A549 (cell line): ENCODE data around the gene NELFB. TPM values are rescaled to one million over a fixed set of nuclear protein-coding genes. Genes with fewer than 3 reads are reported as not detected.

Source experiments
- ATAC-seq, 2 experiments: fragments of 200-7000 bp in 1 of 2; fragments of >200 bp in 1 of 2; cut with Nextera tagmentation in 1 of 2; cut with Tn5 transposase in 1 of 2; 3 replicates each; pipeline versions ENCODE4 v1.8.0 to v1.9.1; 2018 to 2020; ENCODE audit warnings: mild to moderate bottlenecking in 1 of 2, moderate library complexity in 1 of 2
- CTCF ChIA-PET: fragments of 300-600 bp; sonication (Branson Sonifier 250); formaldehyde crosslinking; extraction: SDS; loops from one replicate; lab custom pipeline; 2021; ENCODE audit warnings: antibody characterized with exemption, inconsistent platforms; lab: Yijun Ruan, JAX
- POLR2A ChIA-PET: fragments of 350-600 bp; formaldehyde crosslinking; extraction: SDS; loops from one replicate; lab custom pipeline; 2021; ENCODE audit warnings: antibody characterized with exemption, inconsistent platforms; lab: Yijun Ruan, JAX
- DNase-seq, 2 experiments: peaks; one replicate each; pipeline versions ENCODE4 v3.0.0 to v3.0.0-alpha.2; 2011 to 2016; ENCODE audit warnings: low read depth in 1 of 2, low spot score in 1 of 2
- FAIRE-seq: peaks from 2 replicates; lab custom pipeline; 2011; peaks lifted over from hg19 to GRCh38; lab: Jason Lieb, UNC
- H3K27ac ChIP-seq, 2 experiments: fragments of >200 bp; sonication (Bioruptor Twin); formaldehyde crosslinking; 3 replicates each; pipeline ENCODE4 v1.5.1; 2016 to 2017
- H3K4me1 ChIP-seq: fragments of >200 bp; sonication (Bioruptor Twin); formaldehyde crosslinking; 3 replicates; pipeline ENCODE4 v1.6.1; 2016
- H3K4me2 ChIP-seq: fragments of >200 bp; sonication (Bioruptor Twin); formaldehyde crosslinking; 3 replicates; pipeline ENCODE4 v1.6.1; 2016
- H3K4me3 ChIP-seq: fragments of >200 bp; sonication (Bioruptor Twin); formaldehyde crosslinking; 3 replicates; pipeline ENCODE4 v1.5.1; 2016
- H3K9me3 ChIP-seq: fragments of >200 bp; sonication (Bioruptor Twin); formaldehyde crosslinking; 3 replicates; pipeline ENCODE4 v1.6.1; 2016
- ATOH8 ChIP-seq: fragments of 250-450 bp; sonication (Bioruptor Pico); IDR thresholded peaks from 2 replicates; pipeline ENCODE4 v1.5.0; 2020; ENCODE audit warnings: low read depth, mild to moderate bottlenecking, moderate library complexity
- BCL3 ChIP-seq: fragments of >200 bp; sonication (Bioruptor Twin); formaldehyde crosslinking; IDR thresholded peaks from 3 replicates; pipeline ENCODE4 v1.6.1; 2016
- CBX8 ChIP-seq: fragments of 200-600 bp; sonication (generic); IDR thresholded peaks from 2 replicates; pipeline ENCODE4 v1.6.1; 2016
- CEBPB ChIP-seq, 2 experiments: fragments of >200 bp in 1 of 2; sonication (Bioruptor Twin) in 1 of 2; formaldehyde crosslinking in 1 of 2; IDR thresholded peaks; 2 replicates each; pipeline ENCODE4 v1.6.1; 2012 to 2016
- CHD2 ChIP-seq: fragments of 150-350 bp; IDR thresholded peaks from 2 replicates; pipeline ENCODE4 v1.6.1; 2014; ENCODE audit warnings: low read length; ENCODE audit not compliant: partially characterized antibody
- CHD4 ChIP-seq: fragments of 200-600 bp; sonication (generic); IDR thresholded peaks from 2 replicates; pipeline ENCODE4 v1.6.1; 2016; ENCODE audit warnings: antibody characterized with exemption, mild to moderate bottlenecking, borderline replicate concordance
- EHMT2 ChIP-seq: fragments of 200-600 bp; sonication (generic); IDR thresholded peaks from 2 replicates; pipeline ENCODE4 v1.6.1; 2016; ENCODE audit warnings: antibody characterized with exemption, low read depth, mild to moderate bottlenecking, moderate library complexity
- EP300 ChIP-seq, 2 experiments: fragments of >200 bp; sonication (Bioruptor Twin); formaldehyde crosslinking; IDR thresholded peaks; 2 replicates in 1 of 2; 3 replicates in 1 of 2; pipeline ENCODE4 v1.6.1; 2016 to 2017
- FOSL2 ChIP-seq, 2 experiments: fragments of 450-650 bp in 1 of 2; fragments of >200 bp in 1 of 2; sonication (Bioruptor Twin) in 1 of 2; formaldehyde crosslinking; IDR thresholded peaks; 2 replicates each; pipeline versions ENCODE4 v1.5.0 to v1.6.1; 2016 to 2020; ENCODE audit warnings: mild to moderate bottlenecking in 1 of 2, moderate library complexity in 1 of 2
- GATA3 ChIP-seq: IDR thresholded peaks from 2 replicates; pipeline ENCODE4 v1.6.1; 2012; ENCODE audit warnings: borderline replicate concordance
- HMGXB4 ChIP-seq: fragments of 250-450 bp; sonication (Bioruptor Pico); IDR thresholded peaks from 2 replicates; pipeline ENCODE4 v1.5.0; 2021; ENCODE audit warnings: mild to moderate bottlenecking, moderate library complexity, borderline replicate concordance
- HOXA7 ChIP-seq: fragments of 250-450 bp; sonication (Bioruptor Pico); IDR thresholded peaks from 2 replicates; pipeline ENCODE4 v1.5.0; 2020; ENCODE audit warnings: mild to moderate bottlenecking, moderate library complexity
- HOXB13 ChIP-seq: fragments of 250-450 bp; sonication (Bioruptor Pico); IDR thresholded peaks from 2 replicates; pipeline ENCODE4 v1.5.0; 2020; ENCODE audit warnings: low read depth, mild to moderate bottlenecking, moderate library complexity
- HOXB5 ChIP-seq: fragments of 250-450 bp; sonication (Bioruptor Pico); IDR thresholded peaks from 2 replicates; pipeline ENCODE4 v1.5.0; 2020; ENCODE audit warnings: mild to moderate bottlenecking, moderate library complexity
- JUN ChIP-seq, 2 experiments: fragments of >200 bp; sonication (Bioruptor Twin); formaldehyde crosslinking; IDR thresholded peaks; 2 replicates in 1 of 2; 3 replicates in 1 of 2; pipeline ENCODE4 v1.6.1; 2016 to 2017
- KDM1A ChIP-seq: fragments of 200-600 bp; sonication (generic); IDR thresholded peaks from 2 replicates; pipeline ENCODE4 v1.6.1; 2016; ENCODE audit warnings: low read depth, mild to moderate bottlenecking
- KDM5A ChIP-seq: fragments of 200-600 bp; sonication (generic); IDR thresholded peaks from 2 replicates; pipeline ENCODE4 v1.6.1; 2016; ENCODE audit warnings: antibody characterized with exemption, mild to moderate bottlenecking
- MAX ChIP-seq: IDR thresholded peaks from 2 replicates; pipeline ENCODE4 v1.6.1; 2012
- NFE2L2 ChIP-seq: fragments of 150-350 bp; conservative IDR thresholded peaks from 2 replicates; pipeline ENCODE4 v1.6.1; 2014; ENCODE audit warnings: low read length
- POLR2AphosphoS2 ChIP-seq: conservative IDR thresholded peaks from 2 replicates; pipeline ENCODE4 v1.6.1; 2012; ENCODE audit warnings: low read length, improper control_type of control experiment, inconsistent platforms
- RAD21 ChIP-seq, 2 experiments: fragments of >200 bp in 1 of 2; sonication (Bioruptor Twin) in 1 of 2; formaldehyde crosslinking in 1 of 2; IDR thresholded peaks in 1 of 2; conservative IDR thresholded peaks in 1 of 2; 2 replicates in 1 of 2; 3 replicates in 1 of 2; pipeline ENCODE4 v1.6.1; 2012 to 2018; ENCODE audit warnings: inconsistent platforms in 1 of 2
- RARB ChIP-seq: fragments of 250-450 bp; sonication (Bioruptor Pico); IDR thresholded peaks from 2 replicates; pipeline ENCODE4 v1.8.0; 2021; ENCODE audit warnings: mild to moderate bottlenecking, moderate library complexity
- RCOR1 ChIP-seq: fragments of 150-350 bp; IDR thresholded peaks from 2 replicates; pipeline ENCODE4 v1.6.1; 2014; ENCODE audit warnings: antibody characterized with exemption, low read length, low read depth
- RFX5 ChIP-seq: fragments of 450-650 bp; IDR thresholded peaks from 2 replicates; pipeline ENCODE4 v1.7.1; 2014; ENCODE audit warnings: antibody characterized with exemption, mild to moderate bottlenecking, moderate library complexity
- SREBF2 ChIP-seq: fragments of 450-650 bp; IDR thresholded peaks from 2 replicates; pipeline ENCODE4 v1.6.1; 2014; ENCODE audit warnings: mild to moderate bottlenecking, moderate library complexity
- TFCP2L1 ChIP-seq: fragments of 250-450 bp; sonication (Bioruptor Pico); IDR thresholded peaks from 2 replicates; pipeline ENCODE4 v1.5.0; 2021; ENCODE audit warnings: mild to moderate bottlenecking
- ZNF302 ChIP-seq: fragments of 250-450 bp; sonication (Bioruptor Pico); IDR thresholded peaks from 2 replicates; pipeline ENCODE4 v1.9.0; 2021; ENCODE audit warnings: inconsistent platforms, mild to moderate bottlenecking, moderate library complexity
- ZSCAN20 ChIP-seq: fragments of 250-450 bp; sonication (Bioruptor Pico); IDR thresholded peaks from 2 replicates; pipeline ENCODE4 v1.8.0; 2022; ENCODE audit warnings: mild to moderate bottlenecking, moderate library complexity
- WGBS: methylation state at CpG from one replicate; pipeline ENCODE4 v1.1.6; 2017; ENCODE audit errors: missing lambda C conversion rate; 5-methylcytosine and 5-hydroxymethylcytosine counted together
- polyA plus RNA-seq, 4 experiments: library from polyadenylated mRNA; depleted of rRNA in 3 of 4; stranded (reverse); fragments of >200 nt; fragmentation: RNase III in 1 of 4; extraction: RNeasy Plus Mini Kit Qiagen cat#74134 plus additional on column Dnase treatment in 1 of 4; gene quantifications; 2 replicates in 3 of 4; 3 replicates in 1 of 4; pipeline ENCODE4 v1.2.3, GENCODE V29; 2011 to 2017
- TF ChIP-seq, protein P1 (sequence below): fragments of 150-350 bp; IDR thresholded peaks from 2 replicates; pipeline ENCODE4 v1.6.1; 2014; ENCODE audit warnings: low read depth, mild to moderate bottlenecking, low read length

Gene NELFB
- polyA plus RNA-seq, 2 of the 4 experiments (the other 2 are of a cell fraction): 31.8 to 45.3 TPM

DNA sequence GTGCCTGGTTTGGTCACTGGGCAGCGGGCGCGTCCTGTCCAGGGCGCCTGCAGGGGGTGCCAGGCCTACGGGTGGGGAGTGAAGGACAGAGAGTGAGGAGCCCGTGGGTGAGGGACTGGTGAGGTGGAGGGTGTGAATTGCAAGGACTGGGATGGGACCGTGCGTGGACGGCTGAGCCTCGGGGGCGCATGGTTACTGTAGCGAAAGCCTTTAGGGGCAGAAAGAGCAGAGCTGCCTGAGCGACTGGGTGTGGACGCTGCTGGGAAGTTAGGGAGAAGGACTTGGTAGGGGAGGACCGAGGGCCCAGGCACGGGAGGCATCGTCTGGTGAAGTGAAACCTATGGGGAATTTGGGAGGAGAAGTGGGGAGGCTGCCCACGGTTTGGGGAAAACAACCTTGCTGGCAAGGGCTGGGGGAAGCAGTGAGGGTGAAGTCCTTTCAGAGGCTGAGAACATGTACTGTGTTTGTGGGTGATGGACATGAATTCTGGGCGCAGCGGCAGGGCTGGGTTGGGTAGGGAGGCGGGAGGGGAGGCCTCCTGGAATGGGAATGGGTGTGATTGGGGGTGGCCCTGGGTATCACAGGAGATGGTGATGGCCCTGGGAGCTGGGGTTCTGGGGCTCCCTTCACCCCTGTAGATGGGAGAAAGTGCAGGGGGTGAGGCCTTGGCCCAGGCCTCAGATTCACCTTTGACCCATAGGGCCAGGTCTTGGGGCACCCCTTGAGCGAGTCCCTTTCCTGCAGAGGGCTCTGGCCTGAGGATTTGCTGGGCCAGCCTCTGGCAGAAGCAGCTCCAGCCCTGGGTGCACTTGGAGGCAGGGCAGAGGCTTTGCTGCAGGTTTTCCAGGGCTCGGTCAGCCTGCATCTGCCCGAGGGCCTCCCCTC, 20.7 kb downstream of the NELFB start:
- H3K27ac ChIP-seq: peak overlapping the region; percentile 94 to 96
- H3K4me1 ChIP-seq: peaks cover 28% of the 10 kb centered on the region
- no peaks in the 10 kb centered on the region for H3K9me3 ChIP-seq
- ChIA-PET CTCF (interaction anchor here (0.9 to 2.8 kb wide), 6 partner anchors 9 to 132 kb away, joined by 3 to 16 read pairs (median 12); partner anchors contain the start of genes NRARP and RNF224), POLR2A (interaction anchor here (1.9 to 2.2 kb wide), 2 partner anchors 26 to 35 kb away, joined by 13 to 29 read pairs; partner anchors contain the start of genes NRARP and TUBB4B)
- no peak overlapping the region for H3K4me3 ChIP-seq
- ATAC-seq: peak; percentile 4 to 14; a peak in 4 of 6 replicates
- TF ChIP-seq HOXA7 (CRISPR knock-in tag) (no peak), JUN (IDR thresholded peaks at IDR 0.05) (no peak), TFCP2L1 (CRISPR knock-in tag) (no peak), KDM1A (no peak), RARB (no peak), HOXB13 (no peak), POLR2AphosphoS2 (no peak), RCOR1 (no peak), MAX (no peak), EP300 (IDR thresholded peaks at IDR 0.05) (no peak), RFX5 (no peak), GATA3 (no peak), NFE2L2 (no peak)
- TF ChIP-seq, protein P1, sequence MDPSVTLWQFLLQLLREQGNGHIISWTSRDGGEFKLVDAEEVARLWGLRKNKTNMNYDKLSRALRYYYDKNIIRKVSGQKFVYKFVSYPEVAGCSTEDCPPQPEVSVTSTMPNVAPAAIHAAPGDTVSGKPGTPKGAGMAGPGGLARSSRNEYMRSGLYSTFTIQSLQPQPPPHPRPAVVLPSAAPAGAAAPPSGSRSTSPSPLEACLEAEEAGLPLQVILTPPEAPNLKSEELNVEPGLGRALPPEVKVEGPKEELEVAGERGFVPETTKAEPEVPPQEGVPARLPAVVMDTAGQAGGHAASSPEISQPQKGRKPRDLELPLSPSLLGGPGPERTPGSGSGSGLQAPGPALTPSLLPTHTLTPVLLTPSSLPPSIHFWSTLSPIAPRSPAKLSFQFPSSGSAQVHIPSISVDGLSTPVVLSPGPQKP: no peak
- WGBS: 86% methylated on average over 21 of the region's 24 CpGs
- no peak for DNase-seq
- H3K4me2 ChIP-seq: peak overlapping the region; percentile 97
- FAIRE-seq: no peak

GRCh38 chr9:137276473-137277328, 21.6 kb downstream of the NELFB start:
- DNase-seq (peak in 1 of 2 experiments; percentile 79), ATAC-seq (peak; percentile 32 to 71), FAIRE-seq (no peak)
- Histone ChIP-seq H3K4me1 (peaks cover 32% of the 10 kb centered on the region), H3K4me2 (peak overlapping the region; percentile 97), H3K27ac (peak overlapping the region; percentile 94 to 96), H3K9me3 (no peaks in the 10 kb centered on the region), H3K4me3 (peak overlapping the region; percentile 72)
- ChIA-PET POLR2A (interaction anchor here (0.5 to 2.2 kb wide), 7 partner anchors 17 to 342 kb away, joined by 3 to 29 read pairs (median 4); partner anchors contain the start of genes EHMT1, NRARP and TUBB4B), CTCF (interaction anchor here (0.9 to 2.8 kb wide), 13 partner anchors 10 to 282 kb away, joined by 3 to 16 read pairs (median 3); partner anchors contain the start of genes EXD3, NOXA1, NRARP and RNF224)
- WGBS: 25% methylated on average over 21 of the region's 30 CpGs
- no peak for TF ChIP-seq CHD4
- TF ChIP-seq CHD2: no peak
- no peak for TF ChIP-seq EHMT2
- no peak for TF ChIP-seq ZNF302
- TF ChIP-seq KDM1A: no peak
- TF ChIP-seq GATA3: no peak
- no peak for TF ChIP-seq ATOH8 (CRISPR knock-in tag)
- no peak for TF ChIP-seq CBX8
- TF ChIP-seq JUN (IDR thresholded peaks at IDR 0.05): no peak
- TF ChIP-seq SREBF2: no peak
- no peak for TF ChIP-seq BCL3
- no peak for TF ChIP-seq RFX5
- no peak for TF ChIP-seq FOSL2 (IDR thresholded peaks at IDR 0.05)
- TF ChIP-seq FOSL2 (CRISPR knock-in tag; IDR thresholded peaks at IDR 0.05): no peak
- TF ChIP-seq RAD21 (conservative IDR thresholded peaks at IDR 0.05 in 1 of 2, IDR thresholded peaks at IDR 0.05 in 1 of 2): no peak
- no peak for TF ChIP-seq ZSCAN20 (CRISPR knock-in tag)
- 0 out of 4 replicates have a peak, but pooled peaks of 1 of the 2 experiments have one; percentile 19 for TF ChIP-seq CEBPB (IDR thresholded peaks at IDR 0.05)
- TF ChIP-seq MAX: peak; percentile 84
- TF ChIP-seq HOXB5 (CRISPR knock-in tag): no peak
- TF ChIP-seq KDM5A: no peak
- TF ChIP-seq HMGXB4: no peak
